GM21717 (cell line): Measurements from ENCODE around the gene SLC28A1.
"Not testable (repeated sequence)": the region's sequence is repeated elsewhere in the genome, so short reads cannot be mapped to it uniquely, and the experiment has no call there.

Experiments
- ATAC-seq: cut with Tn5 transposase; IDR thresholded peaks from one replicate; pipeline ENCODE4 v1.9.1; 2021; ENCODE audit warnings: mild to moderate bottlenecking, moderate library complexity; ENCODE audit not compliant: unreplicated experiment

Gene SLC28A1

DNA sequence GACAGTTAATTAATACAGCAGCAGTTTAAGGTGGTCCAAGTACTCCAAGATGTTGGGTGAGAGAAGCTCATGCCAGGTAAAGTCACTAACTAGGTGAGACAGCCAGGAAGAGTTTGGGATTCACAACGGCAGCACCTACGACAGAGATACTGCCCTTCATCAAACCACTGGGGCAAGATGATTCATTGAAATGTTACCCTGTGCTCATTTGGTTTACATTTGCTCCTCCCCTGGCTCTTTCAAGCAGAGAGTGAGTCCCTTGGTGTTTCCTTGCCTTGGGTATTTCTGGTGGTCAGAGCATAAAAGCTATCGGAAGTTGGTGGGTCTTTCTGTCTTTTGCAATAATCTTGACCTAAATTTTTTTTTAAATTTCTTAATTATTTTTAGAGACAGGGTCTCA, 77.2 kb downstream of the SLC28A1 start:
- ATAC-seq = no peak

DNA sequence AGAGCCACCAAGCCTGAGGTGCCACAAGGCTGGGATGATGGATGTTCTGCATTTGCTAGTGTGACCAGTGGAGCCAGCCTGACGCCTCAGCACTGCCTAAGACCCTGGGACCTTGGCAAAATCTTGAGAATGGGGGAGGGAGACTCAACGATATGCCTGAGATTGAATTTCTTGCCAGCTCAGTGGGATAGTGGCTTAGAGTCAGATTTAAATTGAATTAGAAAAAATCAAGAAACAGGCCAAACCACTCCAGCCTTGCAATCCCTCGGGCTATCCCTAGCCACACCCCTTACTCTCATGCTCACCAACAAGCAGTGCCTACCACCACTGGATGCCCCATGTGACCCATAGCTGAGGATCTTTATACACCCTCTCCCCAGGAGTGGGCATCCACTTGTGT, 78.5 kb downstream of the SLC28A1 start:
- ATAC-seq = no peak

DNA sequence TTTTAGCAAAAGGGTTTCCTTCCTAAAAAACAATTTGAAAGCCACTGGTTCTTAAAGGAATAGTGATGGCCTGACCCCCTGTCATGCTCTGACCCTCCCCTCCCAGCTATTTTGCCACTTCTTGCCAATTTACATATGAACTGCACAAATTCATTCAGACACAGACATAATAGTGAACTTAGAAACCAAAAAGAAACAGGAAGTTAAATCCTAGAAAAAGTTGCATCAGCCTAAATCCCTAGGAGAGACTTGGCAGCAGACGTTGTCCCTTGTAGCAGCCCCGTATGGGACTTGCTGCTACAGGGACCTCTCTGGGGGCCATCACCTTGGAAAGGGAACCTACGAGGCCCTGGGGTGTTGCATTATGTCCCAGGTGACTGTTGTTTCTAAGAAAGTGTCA, 82.9 kb downstream of the SLC28A1 start:
- no peak for ATAC-seq

DNA sequence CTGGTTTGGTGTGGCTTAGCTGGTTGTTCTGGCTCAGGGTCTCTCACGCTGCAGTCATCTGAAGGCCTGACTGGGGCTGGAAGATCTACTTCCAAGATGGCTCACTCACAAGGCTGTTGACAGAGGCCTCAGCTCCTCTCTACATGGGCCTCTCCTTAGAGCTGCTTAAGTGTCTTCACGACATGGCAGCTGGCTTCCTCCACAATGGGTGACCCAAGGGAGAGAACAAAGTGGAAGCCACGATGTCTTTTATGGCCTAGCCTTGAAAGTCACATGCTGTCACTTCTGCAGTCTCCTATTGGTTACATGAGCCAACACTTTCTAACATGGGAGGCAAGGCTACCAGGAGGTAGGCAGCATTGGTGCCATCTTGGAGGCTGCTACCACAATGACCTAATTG, 83.8 kb downstream of the SLC28A1 start:
- no peak for ATAC-seq

DNA sequence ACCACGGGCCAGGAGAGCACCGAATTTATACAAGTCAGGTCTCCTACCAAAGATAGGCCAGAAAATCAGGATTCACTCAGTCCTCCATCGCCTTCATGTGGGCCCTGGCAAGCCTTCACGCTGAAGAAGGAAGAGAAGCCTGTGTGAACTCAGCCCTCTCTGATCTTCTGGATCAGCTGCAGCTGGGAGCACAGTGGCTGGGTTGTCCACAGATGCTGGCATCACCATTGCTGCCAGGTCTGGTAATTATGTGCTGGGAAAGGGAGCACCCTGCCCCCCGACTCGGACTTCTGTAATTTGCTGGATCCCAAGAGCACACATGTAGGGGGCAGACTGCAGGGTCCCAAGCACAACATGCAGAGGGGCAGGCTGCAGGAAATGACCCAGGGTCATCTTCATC, 84.8 kb downstream of the SLC28A1 start:
- no peak for ATAC-seq

DNA sequence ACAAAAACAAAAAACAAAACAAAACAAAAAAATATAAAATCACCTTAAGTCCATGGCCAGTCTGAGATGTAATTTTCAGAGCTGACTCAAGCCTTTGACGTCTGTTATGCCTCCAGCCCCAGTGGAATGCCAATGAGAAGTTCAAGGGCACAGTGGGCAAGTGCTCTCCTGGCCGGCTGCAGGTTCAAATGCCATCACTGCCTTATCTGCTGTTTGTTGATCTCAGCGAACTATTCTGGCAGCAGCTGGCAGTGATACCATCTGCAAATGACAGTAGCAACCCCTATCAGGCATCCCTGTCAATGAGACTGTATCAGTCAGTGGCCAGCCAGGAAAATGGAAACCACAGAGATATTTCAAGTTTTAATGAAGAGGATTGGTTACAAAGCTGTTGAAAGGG, 86.4 kb downstream of the SLC28A1 start:
- no peak for ATAC-seq

DNA sequence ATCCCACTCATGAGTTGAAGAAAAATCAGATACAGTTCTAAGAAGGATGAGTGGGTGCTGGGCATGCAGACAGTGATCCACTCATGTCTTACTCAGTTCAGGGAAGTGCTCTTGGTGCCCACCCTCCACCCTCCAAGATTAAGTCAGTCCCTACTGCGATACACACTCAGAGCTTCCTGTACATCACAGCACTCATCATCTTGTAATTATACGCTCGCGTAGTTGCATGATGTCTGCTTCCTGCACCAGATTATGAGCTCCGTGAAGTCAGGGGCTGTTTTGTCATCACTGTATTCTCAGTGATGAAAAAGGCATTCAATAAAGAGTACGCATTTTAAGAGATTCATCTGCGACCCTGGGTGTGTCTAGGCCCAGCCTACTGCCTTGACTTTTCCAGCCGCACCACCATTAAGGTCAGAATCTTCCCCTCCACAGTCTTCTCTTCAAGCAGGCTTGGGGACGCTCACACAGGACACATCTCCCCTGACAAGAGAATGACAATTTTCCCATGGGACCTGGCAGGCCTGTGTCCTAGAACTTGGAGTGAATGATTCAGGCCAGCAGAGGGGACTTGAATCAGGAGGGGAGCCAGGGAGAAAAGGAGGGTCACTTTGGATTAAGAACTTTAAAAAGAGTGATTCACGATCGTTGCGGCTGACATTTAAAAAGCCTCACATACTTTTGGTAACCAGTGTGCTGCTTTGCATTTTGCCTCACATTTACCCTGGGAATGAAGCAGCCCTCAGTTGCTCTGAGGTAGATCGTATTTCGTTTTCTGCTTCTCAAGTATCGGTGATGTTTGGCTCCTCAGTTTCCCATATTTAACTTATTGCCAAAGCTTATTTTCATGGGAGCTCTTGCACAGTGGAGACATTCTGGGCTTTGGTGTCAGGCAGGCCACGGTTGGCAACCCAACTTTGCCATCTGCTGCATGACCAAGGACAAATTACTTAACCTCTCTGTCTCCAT, 89.3 kb downstream of the SLC28A1 start:
- no peak for ATAC-seq

DNA sequence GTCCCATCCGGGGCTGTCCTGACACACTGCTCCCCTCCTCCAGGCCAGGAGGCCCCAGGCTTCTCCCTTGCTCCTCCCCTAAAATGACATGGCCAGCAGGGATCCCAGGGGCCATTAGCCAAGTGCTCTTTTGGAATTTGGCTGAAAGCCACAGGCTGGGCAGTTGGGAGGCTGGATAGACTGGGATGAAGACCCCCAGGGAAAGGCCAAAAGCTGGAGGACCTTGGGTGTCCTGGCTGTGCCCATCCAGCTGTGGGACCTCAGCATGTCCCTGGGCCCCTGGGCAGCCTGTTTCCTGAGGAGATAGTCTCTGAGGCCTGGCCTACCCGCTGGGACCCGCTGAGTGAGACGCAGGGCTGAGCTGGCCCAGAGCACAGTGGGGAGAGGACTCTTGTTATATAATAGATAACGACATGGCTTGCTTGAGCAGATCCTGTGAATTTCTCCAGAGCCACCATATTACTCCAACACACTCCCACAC, 91.4 kb downstream of the SLC28A1 start:
- no peak for ATAC-seq

DNA sequence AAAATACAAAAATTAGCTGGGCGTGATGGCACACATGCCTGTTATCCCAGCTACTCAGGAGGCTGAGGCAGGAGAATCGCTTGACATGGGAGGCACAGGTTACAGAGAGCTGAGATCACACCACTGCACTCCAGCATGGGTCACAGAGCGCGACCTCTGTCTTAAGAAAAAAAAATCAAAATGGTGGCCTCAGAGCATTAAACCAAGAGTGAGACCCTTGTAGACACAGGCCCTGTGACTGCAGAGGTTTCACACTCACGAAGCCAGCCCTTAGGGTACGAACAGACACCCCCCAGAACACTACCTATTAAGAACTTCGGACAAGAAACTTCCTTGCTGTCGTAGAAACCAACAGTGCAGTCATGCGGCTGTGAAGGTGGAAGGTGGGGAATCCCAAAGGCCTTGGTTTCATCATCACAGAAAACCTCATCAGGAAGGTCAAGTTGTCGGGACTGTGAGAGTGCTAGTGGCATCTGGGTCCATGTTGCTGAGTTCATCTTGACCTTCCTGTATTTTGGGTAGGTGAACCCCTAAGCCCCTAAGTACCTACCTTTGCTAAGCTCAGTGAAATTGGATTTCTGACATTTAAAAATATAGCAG, 92.4 kb downstream of the SLC28A1 start:
- ATAC-seq = no peak

DNA sequence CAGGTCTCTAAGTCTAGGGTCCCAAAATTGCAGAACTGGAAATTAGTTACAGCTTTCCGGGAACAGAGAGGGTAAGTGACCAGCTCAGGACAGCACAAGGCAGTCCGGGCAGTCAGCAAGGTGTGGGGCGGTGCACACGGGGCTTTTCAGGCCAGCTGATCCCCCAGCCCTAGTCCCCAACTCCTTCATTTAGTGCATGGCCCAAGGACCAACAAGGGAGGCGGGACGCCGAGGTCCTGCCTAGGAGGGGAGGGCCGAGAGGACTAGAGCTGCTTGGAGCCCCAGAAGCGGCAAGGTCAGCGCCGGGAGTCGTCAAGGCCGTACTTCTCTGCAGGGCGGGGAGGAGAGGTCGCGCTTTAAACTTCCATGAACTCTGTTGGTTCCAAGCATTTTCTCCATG, 95.2 kb downstream of the SLC28A1 start:
- ATAC-seq = no peak

DNA sequence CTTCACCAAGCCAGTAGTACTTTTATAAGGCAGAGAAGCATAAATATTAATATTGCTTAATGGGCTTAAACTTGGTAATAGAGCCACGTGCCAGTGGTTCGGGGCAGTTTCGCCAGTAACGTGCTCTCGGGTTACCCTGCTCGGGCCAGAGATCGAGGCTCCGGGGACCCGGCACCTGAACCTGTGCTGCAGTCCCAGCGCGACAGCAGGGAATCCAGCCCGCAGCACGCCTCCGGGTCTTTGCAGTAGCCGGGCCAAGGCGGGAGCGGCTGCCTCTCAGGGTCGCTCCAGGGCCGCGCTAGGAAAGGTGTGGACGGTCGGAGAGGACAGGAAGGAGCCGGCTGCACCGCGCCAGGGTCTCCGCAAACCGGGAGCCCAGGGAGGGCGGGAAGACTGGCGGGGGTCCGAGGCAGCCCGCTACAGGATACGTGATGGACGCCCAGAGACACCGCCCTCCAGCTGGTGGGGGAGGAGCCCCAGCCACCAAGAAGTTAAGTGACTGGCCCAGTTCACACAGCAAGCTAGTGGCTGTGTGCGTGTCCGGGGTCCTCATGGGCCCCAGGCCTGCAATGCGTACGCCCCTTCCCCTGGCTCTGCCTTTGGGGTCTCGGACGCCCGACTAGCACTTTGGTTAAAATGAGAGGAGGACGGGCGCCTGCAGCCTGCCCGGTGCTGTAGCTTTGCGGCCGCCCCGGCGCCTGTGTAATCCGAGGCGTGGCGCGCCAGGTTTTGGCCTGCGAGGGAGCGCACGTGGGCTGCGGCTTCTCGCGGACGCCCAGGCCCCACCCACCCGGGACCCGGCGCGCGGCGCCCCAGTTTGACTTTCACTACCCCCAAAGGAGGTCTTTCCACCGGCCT, 96.0 kb downstream of the SLC28A1 start:
- peak; percentile 65 for ATAC-seq

DNA sequence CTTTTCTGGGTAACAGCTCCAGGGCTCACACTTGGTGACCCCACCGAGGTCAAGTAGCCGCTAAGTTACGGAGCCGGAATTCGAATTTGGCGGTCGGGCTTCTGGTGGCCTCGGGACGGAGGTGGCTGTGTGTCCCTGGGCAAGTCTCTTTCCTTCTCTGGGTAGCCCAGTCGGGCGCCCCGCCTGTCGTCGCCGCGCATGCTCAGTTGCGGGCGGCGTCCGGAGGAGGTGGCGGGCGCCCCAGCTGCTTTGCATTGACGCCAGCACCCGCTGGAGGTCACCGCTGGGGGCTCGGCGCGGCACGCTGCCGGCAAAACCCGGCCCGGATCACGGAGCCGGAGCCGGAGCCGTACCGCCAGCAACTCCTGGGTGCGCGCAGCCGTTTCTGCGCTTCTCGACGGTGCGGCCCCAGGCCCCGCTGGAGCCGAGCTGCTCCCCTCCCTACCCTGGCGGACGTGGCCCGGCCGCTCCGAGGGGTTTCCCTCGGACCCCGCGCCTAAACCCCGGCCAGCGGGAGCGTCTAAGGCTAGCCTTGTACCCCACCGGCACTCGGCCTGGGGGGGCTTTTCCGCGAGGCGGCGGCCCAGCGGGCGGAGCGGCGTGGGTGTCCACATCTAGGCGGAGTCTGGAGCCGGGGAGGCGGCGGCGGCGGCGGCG, 96.7 kb downstream of the SLC28A1 start:
- peak; percentile 51 for ATAC-seq

DNA sequence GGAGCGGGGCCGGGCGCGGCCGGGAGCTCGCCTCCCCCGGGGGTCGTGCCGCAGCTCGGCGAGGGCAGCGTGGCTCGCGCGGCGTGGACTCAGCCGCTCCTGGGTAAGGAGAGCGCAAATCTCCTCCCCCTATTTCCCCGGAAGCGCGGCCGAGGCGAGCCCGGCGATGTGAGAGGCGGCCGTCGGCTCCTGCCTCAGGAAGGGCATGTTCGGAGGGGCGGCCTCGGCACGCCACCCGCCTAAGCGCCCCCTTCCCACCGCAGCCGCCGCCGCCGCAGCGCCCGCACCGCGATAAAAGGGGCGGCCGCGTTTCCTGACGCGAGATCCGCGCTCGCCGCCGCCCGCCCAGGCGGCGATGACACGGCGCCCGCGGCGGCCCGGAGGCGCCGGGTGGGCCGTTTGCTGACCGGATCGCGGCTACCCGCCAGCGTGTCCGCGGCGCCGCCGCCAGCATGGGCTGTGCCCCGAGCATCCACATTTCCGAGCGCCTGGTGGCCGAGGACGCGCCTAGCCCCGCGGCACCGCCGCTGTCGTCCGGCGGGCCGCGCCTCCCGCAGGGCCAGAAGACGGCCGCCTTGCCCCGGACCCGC, 97.3 kb downstream of the SLC28A1 start, which contains the start of gene PDE8A:
TSS of gene PDE8A (plus strand) at position 146 of the 590 bp plus-strand sequence. CDS start at position 453, 307 bp downstream.
- ATAC-seq = peak; percentile 27

DNA sequence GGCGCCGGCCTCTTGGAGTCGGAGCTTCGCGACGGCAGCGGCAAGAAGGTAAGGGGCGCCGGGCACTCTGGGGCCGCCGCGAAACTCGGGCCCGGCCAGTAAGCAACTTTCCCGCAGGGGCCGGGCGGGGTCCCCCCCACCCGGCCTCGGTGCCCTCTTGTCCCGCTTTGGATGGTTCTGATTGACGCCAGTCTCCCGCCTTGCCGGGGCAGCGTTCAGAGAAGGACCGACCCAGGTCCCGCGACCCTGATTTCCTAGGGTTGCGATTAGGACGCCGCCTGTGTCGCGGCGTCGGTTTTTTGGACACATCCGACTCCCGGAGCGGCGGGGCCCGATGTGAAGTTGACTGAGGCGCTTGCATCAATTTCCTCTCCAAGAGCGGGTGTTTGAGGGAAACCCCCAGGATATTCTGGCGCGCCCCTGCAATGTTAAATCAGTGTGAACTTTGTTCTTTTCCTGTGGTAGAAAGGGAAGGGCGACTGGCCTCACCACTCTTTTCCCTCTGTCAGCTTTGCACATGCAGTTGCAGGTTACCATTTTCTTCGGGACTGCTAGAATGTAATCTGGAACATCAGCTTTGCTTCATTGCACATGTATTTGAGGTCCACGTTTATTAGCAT, 97.9 kb downstream of the SLC28A1 start:
- no peak for ATAC-seq

DNA sequence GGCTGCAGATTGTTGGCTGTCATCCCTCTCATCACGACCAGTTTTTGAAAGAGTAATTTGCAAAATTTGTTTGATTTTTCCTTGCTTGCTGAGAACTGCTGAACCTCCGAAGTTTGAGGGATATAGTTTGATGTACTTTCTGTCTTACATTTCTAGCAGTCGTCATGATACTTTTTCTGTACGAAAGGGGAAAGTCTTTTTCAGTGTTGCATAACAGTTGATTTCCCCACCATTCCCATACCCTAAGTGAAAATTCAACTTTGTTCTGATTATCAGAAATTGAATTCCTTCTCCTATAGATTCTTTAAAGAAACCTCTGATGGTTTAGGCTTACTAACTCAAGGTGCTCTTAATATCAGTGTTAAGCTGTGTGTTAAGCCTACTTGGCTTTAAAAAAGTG, 98.8 kb downstream of the SLC28A1 start:
- ATAC-seq = no peak

DNA sequence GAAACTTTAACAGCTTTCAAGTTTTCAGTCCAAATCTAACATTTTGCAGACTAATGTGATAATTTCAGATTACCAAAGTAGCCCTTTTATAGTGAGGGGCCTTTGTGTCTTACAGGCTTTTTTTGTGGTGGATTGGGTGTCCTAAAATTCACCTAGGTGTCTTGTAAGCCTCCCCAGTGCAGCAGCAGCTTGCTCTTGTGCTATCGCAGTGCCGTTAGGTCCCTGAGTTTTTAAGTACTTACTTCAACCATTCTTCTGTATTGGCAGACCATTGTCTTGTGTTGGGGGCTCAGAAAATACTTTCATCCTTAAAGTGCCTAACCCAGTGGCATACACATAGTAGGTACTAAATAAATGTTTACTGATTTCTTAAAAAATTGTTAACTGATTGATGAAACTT, 99.2 kb downstream of the SLC28A1 start:
- ATAC-seq = no peak

DNA sequence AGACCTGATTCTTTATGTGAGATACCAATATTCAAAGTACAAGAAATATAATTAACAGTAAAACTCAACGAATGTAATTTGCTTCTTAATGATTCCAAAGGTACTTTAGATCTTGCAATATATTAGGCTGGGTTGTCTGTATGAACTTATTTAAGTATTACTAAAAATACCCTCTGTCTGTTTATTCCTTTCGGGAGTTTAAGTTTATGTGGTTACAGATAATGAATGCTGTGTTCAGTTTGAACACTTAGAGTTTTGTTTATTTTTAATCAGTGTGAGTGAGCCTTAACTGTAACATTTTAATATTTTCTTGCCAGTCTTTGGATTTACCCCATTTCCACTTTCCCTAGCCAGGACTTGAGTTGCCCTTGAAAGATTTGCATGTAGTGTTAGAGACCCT, 100.7 kb downstream of the SLC28A1 start:
- no peak for ATAC-seq

DNA sequence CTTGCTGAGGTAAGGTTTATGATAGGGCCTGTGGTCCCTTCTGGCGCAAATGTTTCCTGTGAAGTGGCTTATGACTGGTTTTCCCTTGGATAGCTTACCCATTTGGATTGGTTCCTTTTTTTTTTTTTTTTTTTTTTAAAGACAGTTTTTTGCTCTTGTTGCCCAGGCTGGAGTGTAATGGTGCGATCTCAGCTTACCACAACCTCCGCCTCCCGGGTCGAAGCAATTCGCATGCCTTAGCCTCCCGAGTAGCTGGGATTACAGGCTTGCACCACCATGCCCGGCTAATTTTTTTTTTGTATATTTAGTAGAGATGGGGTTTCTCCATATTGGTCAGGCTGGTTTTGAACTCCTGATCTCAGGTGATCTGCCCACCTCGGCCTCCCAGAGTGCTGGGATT, 102.9 kb downstream of the SLC28A1 start:
- not testable (repeated sequence) for ATAC-seq

DNA sequence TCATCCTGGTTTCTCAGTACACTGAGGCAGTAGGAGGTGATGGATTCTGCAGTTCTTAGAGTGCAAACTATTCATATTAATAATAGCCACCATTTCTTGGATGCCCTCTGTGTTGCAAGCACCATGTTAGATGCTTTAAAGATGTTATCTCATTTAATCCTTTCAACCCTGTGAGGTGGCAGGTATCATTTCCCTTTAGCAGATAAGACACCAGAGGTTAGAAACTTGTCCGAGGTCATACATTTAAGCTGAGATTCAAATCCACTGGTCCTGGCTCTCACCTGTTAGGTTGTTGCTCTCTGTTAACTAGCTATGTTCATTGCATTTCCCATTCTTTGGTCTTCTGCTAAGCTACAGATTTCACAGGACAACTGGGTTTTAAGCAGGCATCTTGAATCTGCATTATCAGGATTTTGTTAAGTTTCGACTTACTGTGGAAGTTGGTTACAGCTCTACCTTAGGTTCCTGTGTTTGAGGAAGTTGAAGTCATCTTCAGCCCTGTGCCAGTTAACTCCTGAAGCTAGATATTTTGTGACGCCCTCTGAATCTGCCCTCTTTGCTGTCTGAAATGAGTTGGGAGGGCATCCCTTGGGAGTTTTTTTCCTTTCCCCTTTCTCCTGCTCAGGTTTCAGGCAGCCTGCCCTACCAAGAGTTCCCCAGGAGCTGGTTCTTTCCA, 103.6 kb downstream of the SLC28A1 start:
- ATAC-seq = peak; percentile 44
